ENCODE results near the gene UTP11. TPM values are rescaled to one million over a fixed set of nuclear protein-coding genes. Genes with fewer than 3 reads are reported as not detected.
A peak's percentile ranks its signal among the peaks of the same experiment; 100 is the strongest.

Gene UTP11
- total RNA-seq, 1 experiment from 2014 or later, result 53.8 TPM

- intact Hi-C loops (cut with micrococcal nuclease; ENCODE audit: unreplicated experiment), result no loop called here
- TF ChIP-seq REST (IDR thresholded peaks at IDR 0.05; ENCODE audit: insufficient read depth in 1 of 2, low read depth in 2 of 2, low read length in 1 of 2) (no peak), POLR2AphosphoS5 (IDR thresholded peaks at IDR 0.05; ENCODE audit: low read depth, low read length) (no peak), CTCF (IDR thresholded peaks at IDR 0.05) (no peak), SIN3A (IDR thresholded peaks at IDR 0.05; ENCODE audit: borderline replicate concordance, insufficient read depth, low read depth, low read length) (no peak), TCF7L2 (IDR thresholded peaks at IDR 0.05; ENCODE audit: low read depth, low read length) (no peak)
- peaks cover 39% of the 10 kb centered on the region for H3K4me1 ChIP-seq (ENCODE audit: control insufficient read depth, insufficient read depth, low read length)
- CTCF ChIA-PET, result no interaction called here
- ATAC-seq, result no peak
- no peak overlapping the region for H3K4me3 ChIP-seq (ENCODE audit: low read depth in 2 of 2, low read length in 2 of 2)
- H3K36me3 ChIP-seq (ENCODE audit: control insufficient read depth, insufficient read depth, low read length), result no peaks in the 10 kb centered on the region
- H3K27me3 ChIP-seq (ENCODE audit: control insufficient read depth, insufficient read depth, low read length), result no peaks in the 10 kb centered on the region
- DNase-seq (ENCODE audit: low read depth, low spot score), result no peak
- POLR2A ChIA-PET, result no interaction called here
- peak overlapping the region; percentile 88; the same call in 1 of the 2 replicates for H3K27ac ChIP-seq (ENCODE audit: low read length)
- in situ Hi-C loops (cut with HindIII; ENCODE audit: low pct_unique_long_range_greater_than_20kb, low sequenced_read_pairs), result no loop called here
- no peaks in the 10 kb centered on the region for H3K9me3 ChIP-seq (ENCODE audit: control insufficient read depth, insufficient read depth, low read depth, low read length)
- BruUV-seq (replicated peaks), result no TSS peak
Observed at GRCh38 chr1:37998089-37998808, 14.3 kb upstream of the UTP11 start.

DNA sequence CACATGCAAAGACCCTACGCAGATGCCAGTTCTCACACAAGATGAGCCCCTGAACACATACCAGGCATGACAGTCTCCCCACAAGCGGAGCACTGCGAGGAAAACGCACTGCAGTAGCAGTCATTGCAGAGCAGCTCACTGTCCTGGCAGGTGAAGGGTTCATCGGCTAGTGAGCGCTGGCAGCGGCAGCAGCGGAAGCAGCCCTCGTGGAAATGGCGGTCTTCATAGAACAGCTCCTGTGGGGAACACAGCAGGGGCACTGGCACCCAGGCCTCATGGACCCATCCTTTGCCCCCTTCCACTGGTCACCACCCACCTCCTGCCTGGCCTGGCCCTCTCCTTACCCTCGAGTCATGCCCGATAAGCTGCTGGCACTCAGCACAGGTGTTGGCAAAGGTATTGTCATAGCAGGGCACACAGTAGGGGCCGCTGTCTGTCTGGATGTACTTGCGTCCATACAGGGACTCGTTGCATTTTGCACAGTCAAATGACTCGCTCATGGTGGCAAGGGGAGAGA, 13.6 kb upstream of the UTP11 start:
- H3K4me1 ChIP-seq (ENCODE audit: control insufficient read depth, insufficient read depth, low read length), result peaks cover 46% of the 10 kb centered on the region
- no peak overlapping the region for H3K4me3 ChIP-seq (ENCODE audit: low read depth in 2 of 2, low read length in 2 of 2)
- intact Hi-C loops (cut with micrococcal nuclease; ENCODE audit: unreplicated experiment) (no loop called here), in situ Hi-C loops (cut with HindIII; ENCODE audit: low pct_unique_long_range_greater_than_20kb, low sequenced_read_pairs) (no loop called here)
- CTCF ChIA-PET, result no interaction called here
- POLR2A ChIA-PET, result no interaction called here
- H3K9me3 ChIP-seq (ENCODE audit: control insufficient read depth, insufficient read depth, low read depth, low read length), result no peaks in the 10 kb centered on the region
- H3K27me3 ChIP-seq (ENCODE audit: control insufficient read depth, insufficient read depth, low read length), result no peaks in the 10 kb centered on the region
- TF ChIP-seq REST (IDR thresholded peaks at IDR 0.05; ENCODE audit: insufficient read depth in 1 of 2, low read depth in 2 of 2, low read length in 1 of 2), result no peak
- TF ChIP-seq CTCF (IDR thresholded peaks at IDR 0.05), result no peak
- no peak for TF ChIP-seq SIN3A (IDR thresholded peaks at IDR 0.05; ENCODE audit: borderline replicate concordance, insufficient read depth, low read depth, low read length)
- TF ChIP-seq POLR2AphosphoS5 (IDR thresholded peaks at IDR 0.05; ENCODE audit: low read depth, low read length), result no peak
- no peak for TF ChIP-seq TCF7L2 (IDR thresholded peaks at IDR 0.05; ENCODE audit: low read depth, low read length)
- peak overlapping the region; percentile 88 for H3K27ac ChIP-seq (ENCODE audit: low read length)
- no peaks in the 10 kb centered on the region for H3K36me3 ChIP-seq (ENCODE audit: control insufficient read depth, insufficient read depth, low read length)
- peak; percentile 6 for ATAC-seq
- no TSS peak for BruUV-seq (replicated peaks)
- DNase-seq (ENCODE audit: low read depth, low spot score), result no peak

All from Panc1 (cell line).